Sigmoid colon (tissue), 7 donors: ENCODE data around the gene NLRC5. TPM values are rescaled to one million over a fixed set of nuclear protein-coding genes. Genes with fewer than 3 reads are reported as not detected.

Experiments
- DNase-seq: peaks from one replicate; pipeline ENCODE4 v3.0.0-alpha.2; 2019
- H3K27ac ChIP-seq, 4 donors: fragments of 200-600 bp; sonication (generic); one replicate each; pipeline ENCODE4 v1.5.1; 2016 to 2019; ENCODE audit warnings: mild to moderate bottlenecking in 1 of 4
- H3K27me3 ChIP-seq, 3 donors: fragments of 200-600 bp; sonication (generic); one replicate each; pipeline ENCODE4 v1.5.1; 2019; ENCODE audit warnings: mild to moderate bottlenecking in 1 of 3
- H3K36me3 ChIP-seq, 4 donors: fragments of 200-600 bp; sonication (generic); one replicate each; pipeline ENCODE4 v1.5.1; 2016 to 2019
- H3K4me1 ChIP-seq, 4 donors: fragments of 200-600 bp; sonication (generic); one replicate each; pipeline ENCODE4 v1.5.1; 2017 to 2019
- H3K4me3 ChIP-seq, 4 donors: fragments of 200-600 bp; sonication (generic); one replicate each; pipeline ENCODE4 v1.5.1; 2017 to 2019; ENCODE audit warnings: mild to moderate bottlenecking in 2 of 4, moderate library complexity in 1 of 4
- H3K9me3 ChIP-seq, 4 donors: fragments of 200-600 bp in 3 of 4; sonication (generic) in 3 of 4; one replicate each; pipeline versions ENCODE4 v1.5.1 to v1.6.1; 2013 to 2019
- EP300 ChIP-seq, 4 donors: sonication (generic); formaldehyde crosslinking; IDR thresholded peaks; one replicate each; pipeline ENCODE4 v1.6.1; 2017; ENCODE audit warnings: antibody characterized with exemption in 4 of 4
- POLR2A ChIP-seq, 2 donors: fragments of 450-650 bp; IDR thresholded peaks; one replicate each; pipeline ENCODE4 v1.6.1; 2016; ENCODE audit warnings: antibody characterized with exemption in 2 of 2, mild to moderate bottlenecking in 2 of 2, moderate library complexity in 2 of 2
- POLR2AphosphoS5 ChIP-seq, 4 donors: sonication (generic); formaldehyde crosslinking; IDR thresholded peaks; one replicate each; pipeline ENCODE4 v1.6.1; 2017; ENCODE audit warnings: antibody characterized with exemption in 4 of 4
- WGBS, 2 donors: extraction: QIAGEN DNeasy Blood & Tissue Kit; methylation state at CpG; one replicate each; pipeline ENCODE4 v1.1.7; 2013; 5-methylcytosine and 5-hydroxymethylcytosine counted together
- intact Hi-C: fragments of 100-400 bp; cut with DNase I; formaldehyde crosslinking; loops from one replicate; pipeline ENCODE4 v1.15.1; 2023
- polyA plus RNA-seq, 3 donors: library from polyadenylated mRNA; stranded (reverse); fragments of 200-250 nt; gene quantifications; one replicate each; pipeline ENCODE4 v1.2.3, GENCODE V29; 2013
- total RNA-seq, 4 donors: library from RNA; depleted of rRNA; stranded (reverse); fragments of >200 nt; gene quantifications; one replicate each; pipeline ENCODE4 v1.1.0, GENCODE V29; 2016
- TF ChIP-seq, protein P1 (sequence below), 4 experiments: fragments of 450-650 bp in 3 of 4; fragments of 200-600 bp in 1 of 4; IDR thresholded peaks; one replicate each; pipeline ENCODE4 v1.5.1; 2016 to 2019; ENCODE audit warnings: antibody characterized with exemption in 4 of 4, mild to moderate bottlenecking in 3 of 4, moderate library complexity in 2 of 4
- donor health status: healthy with polysubstance abuse.
- donor health status: Bipolar disorder and iron deficiency.
- donor health status: healthy.

NLRC5 gene
- total and polyA plus RNA-seq, 7 donors, result 9.5 to 119 (median 19.5) TPM

DNA sequence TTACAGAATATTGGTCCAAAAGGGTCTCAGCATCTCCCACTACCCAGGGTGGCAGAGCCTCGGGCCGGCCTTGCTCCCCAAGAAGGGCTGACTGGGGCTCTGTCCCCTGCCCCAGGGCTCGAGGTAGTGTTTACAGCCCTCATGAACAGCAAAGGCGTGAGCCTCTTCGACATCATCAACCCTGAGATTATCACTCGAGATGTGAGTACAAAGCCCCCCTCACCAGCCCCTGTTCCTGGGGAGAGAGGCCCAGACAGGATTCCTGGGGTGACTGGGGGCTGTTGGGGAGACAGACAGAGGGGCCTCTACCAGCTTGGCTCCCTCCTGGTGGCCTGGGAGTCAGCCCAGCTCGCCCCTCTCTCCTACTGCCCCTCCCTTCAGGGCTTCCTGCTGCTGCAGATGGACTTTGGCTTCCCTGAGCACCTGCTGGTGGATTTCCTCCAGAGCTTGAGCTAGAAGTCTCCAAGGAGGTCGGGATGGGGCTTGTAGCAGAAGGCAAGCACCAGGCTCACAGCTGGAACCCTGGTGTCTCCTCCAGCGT, 6.1 kb upstream of the NLRC5 start:
- H3K4me3 ChIP-seq, result no peak overlapping the region
- H3K27me3 ChIP-seq, result no peaks in the 10 kb centered on the region
- H3K27ac ChIP-seq, result no peak overlapping the region
- TF ChIP-seq EP300 (IDR thresholded peaks at IDR 0.05) (no peak), POLR2A (IDR thresholded peaks at IDR 0.05) (no peak), POLR2AphosphoS5 (IDR thresholded peaks at IDR 0.05) (no peak)
- TF ChIP-seq, protein P1, sequence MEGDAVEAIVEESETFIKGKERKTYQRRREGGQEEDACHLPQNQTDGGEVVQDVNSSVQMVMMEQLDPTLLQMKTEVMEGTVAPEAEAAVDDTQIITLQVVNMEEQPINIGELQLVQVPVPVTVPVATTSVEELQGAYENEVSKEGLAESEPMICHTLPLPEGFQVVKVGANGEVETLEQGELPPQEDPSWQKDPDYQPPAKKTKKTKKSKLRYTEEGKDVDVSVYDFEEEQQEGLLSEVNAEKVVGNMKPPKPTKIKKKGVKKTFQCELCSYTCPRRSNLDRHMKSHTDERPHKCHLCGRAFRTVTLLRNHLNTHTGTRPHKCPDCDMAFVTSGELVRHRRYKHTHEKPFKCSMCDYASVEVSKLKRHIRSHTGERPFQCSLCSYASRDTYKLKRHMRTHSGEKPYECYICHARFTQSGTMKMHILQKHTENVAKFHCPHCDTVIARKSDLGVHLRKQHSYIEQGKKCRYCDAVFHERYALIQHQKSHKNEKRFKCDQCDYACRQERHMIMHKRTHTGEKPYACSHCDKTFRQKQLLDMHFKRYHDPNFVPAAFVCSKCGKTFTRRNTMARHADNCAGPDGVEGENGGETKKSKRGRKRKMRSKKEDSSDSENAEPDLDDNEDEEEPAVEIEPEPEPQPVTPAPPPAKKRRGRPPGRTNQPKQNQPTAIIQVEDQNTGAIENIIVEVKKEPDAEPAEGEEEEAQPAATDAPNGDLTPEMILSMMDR (IDR thresholded peaks at IDR 0.05), result no peak
- H3K36me3 ChIP-seq, result peaks cover 0 to 6% (median 0%) of the 10 kb centered on the region in 4 donors
- no peaks in the 10 kb centered on the region for H3K9me3 ChIP-seq
- intact Hi-C loops, result no loop called here
- peaks cover 0 to 24% (median 16%) of the 10 kb centered on the region in 4 donors for H3K4me1 ChIP-seq
- no peak for DNase-seq
- 22 to 55% methylated on average over 9 of the region's 9 CpGs for WGBS, 2 donors

DNA sequence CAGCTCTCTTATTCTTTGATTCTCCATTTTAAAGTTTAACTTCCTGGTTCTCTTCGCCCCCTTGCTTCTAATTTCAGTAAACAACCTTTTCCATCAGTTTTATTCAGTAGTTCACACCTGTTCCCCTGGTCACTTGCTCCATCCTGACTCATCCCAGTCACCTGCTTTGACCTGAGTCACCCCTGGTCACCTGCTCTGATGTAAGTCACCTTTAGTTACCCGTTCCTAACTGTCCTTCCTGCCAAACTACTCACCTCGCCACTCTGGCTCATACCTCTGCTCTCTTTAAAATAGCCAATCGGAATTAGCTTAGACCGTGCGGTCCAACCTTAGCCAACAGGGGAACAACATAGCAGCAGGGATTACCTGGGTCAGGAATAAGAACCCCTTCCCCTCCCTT, 4.7 kb upstream of the NLRC5 start:
- intact Hi-C loops, result no loop called here
- Histone ChIP-seq H3K36me3 (peaks cover 0 to 6% (median 0%) of the 10 kb centered on the region in 4 donors), H3K27me3 (no peaks in the 10 kb centered on the region), H3K4me3 (no peak overlapping the region), H3K27ac (peak overlapping the region; percentile 59 to 77 (median 66)), H3K4me1 (peaks cover 0 to 32% (median 19%) of the 10 kb centered on the region in 4 donors), H3K9me3 (no peaks in the 10 kb centered on the region)
- TF ChIP-seq, protein P1 (IDR thresholded peaks at IDR 0.05), result no peak
- TF ChIP-seq POLR2A (IDR thresholded peaks at IDR 0.05) (no peak), EP300 (IDR thresholded peaks at IDR 0.05) (no peak), POLR2AphosphoS5 (IDR thresholded peaks at IDR 0.05) (no peak)
- no peak for DNase-seq
- WGBS, 2 donors, result 74 to 80% methylated on average over 6 of the region's 6 CpGs

DNA sequence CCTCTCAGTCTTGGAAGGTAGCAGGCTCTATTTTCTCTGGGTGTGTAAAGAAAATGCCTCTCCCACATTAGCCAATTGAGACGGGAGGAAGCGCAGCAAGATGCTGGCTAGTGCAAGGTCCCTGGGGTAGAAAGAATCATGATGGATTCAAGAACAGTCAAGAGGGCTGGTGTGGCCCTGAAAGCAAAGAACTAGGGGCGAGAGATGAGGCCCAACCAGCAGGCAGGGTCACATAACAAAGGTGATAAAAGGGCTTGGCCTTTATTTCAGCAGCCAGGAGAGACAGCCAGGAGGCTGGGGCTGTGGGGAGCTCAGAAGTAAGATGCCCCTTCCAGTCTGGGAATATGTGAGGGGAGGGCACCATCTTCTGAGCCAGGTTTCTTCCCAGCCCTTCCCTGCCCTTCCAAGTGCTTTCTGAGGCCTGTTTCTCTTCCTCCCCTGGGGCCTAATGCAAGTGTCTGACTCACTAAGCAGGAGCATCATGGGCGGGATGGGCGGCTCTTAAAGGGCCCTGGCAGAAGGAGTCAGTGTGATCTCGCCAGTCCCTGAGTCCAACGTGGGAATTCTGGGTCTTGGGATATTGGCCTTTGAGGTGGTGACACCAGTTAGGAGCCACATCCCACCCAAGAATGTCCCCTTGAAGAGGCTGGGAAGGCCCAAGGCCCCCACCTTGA, 3.9 kb upstream of the NLRC5 start:
- Histone ChIP-seq H3K4me1 (peaks cover 0 to 40% (median 25%) of the 10 kb centered on the region in 4 donors), H3K27ac (peak overlapping the region; percentile 59 to 77 (median 66)), H3K9me3 (no peaks in the 10 kb centered on the region), H3K27me3 (no peaks in the 10 kb centered on the region), H3K36me3 (peaks cover 0 to 6% (median 0%) of the 10 kb centered on the region in 4 donors), H3K4me3 (no peak overlapping the region)
- intact Hi-C loops, result no loop called here
- WGBS, 2 donors, result 52 to 62% methylated on average over 7 of the region's 7 CpGs
- TF ChIP-seq POLR2AphosphoS5 (IDR thresholded peaks at IDR 0.05) (peak in 1 of 4 donors; percentile 15), POLR2A (IDR thresholded peaks at IDR 0.05) (no peak)
- TF ChIP-seq, protein P1 (IDR thresholded peaks at IDR 0.05), result no peak
- DNase-seq, result peak; percentile 87

DNA sequence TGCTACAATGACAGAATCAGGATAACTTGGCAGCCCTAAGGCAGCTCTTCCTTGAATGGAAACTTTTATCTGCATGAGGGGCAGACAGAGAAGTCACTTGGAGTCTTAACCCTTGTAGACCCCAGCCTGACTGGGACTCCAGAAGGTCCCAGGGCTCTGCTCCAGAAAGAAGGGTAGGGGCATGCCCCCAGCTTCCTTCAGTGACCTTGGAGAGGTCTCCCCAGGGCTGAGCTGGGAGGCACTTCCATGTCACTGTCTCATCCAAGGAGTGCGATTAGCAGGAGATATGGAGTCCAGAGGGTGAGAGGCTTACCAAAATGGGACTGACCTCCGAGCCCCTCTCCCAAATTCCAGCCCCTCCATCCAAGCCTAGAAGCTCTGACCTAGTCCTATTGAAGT, 3.4 kb upstream of the NLRC5 start:
- intact Hi-C loops, result no loop called here
- WGBS, 2 donors, result 68 to 71% methylated on average over 2 of the region's 2 CpGs

More for the DNA sequence above, 3.4 kb upstream of the NLRC5 start:
- TF ChIP-seq POLR2AphosphoS5 (IDR thresholded peaks at IDR 0.05) (no peak), EP300 (IDR thresholded peaks at IDR 0.05) (no peak), POLR2A (IDR thresholded peaks at IDR 0.05) (no peak)
- TF ChIP-seq, protein P1 (IDR thresholded peaks at IDR 0.05), result no peak
- H3K9me3 ChIP-seq, result no peaks in the 10 kb centered on the region
- H3K4me3 ChIP-seq, result no peak overlapping the region
- peaks cover 0 to 6% (median 0%) of the 10 kb centered on the region in 4 donors for H3K36me3 ChIP-seq
- DNase-seq, result no peak
- H3K4me1 ChIP-seq, result peaks cover 0 to 45% (median 31%) of the 10 kb centered on the region in 4 donors
- no peaks in the 10 kb centered on the region for H3K27me3 ChIP-seq
- peak overlapping the region; percentile 59 to 77 (median 66) for H3K27ac ChIP-seq
